HG02571 (cell line): ENCODE measurements around the gene AARS2.

ENCODE experiments used
- ATAC-seq: cut with Tn5 transposase; IDR thresholded peaks from one replicate; pipeline ENCODE4 v1.9.1; 2021; ENCODE audit warnings: mild to moderate bottlenecking, moderate library complexity; ENCODE audit not compliant: unreplicated experiment

AARS2 gene

GRCh38 chr6:44277763-44278162, 35.4 kb downstream of the AARS2 start:
- ATAC-seq: no peak

GRCh38 chr6:44276667-44277640, 36.2 kb downstream of the AARS2 start:
- ATAC-seq: no peak

GRCh38 chr6:44275749-44276648, 37.1 kb downstream of the AARS2 start:
- no peak for ATAC-seq

- ATAC-seq: no peak
Measured at GRCh38 chr6:44275271-44275748, 37.8 kb downstream of the AARS2 start.

- no peak for ATAC-seq
Measured at GRCh38 chr6:44273617-44274016, 39.5 kb downstream of the AARS2 start.

GRCh38 chr6:44272999-44273566, 40.1 kb downstream of the AARS2 start:
- ATAC-seq: no peak

- no peak for ATAC-seq
Measured at GRCh38 chr6:44272529-44272928, 40.6 kb downstream of the AARS2 start.

- ATAC-seq: no peak
Measured at GRCh38 chr6:44271914-44272313, 41.2 kb downstream of the AARS2 start.

- ATAC-seq: no peak
Measured at GRCh38 chr6:44271406-44271723, 41.8 kb downstream of the AARS2 start.

DNA sequence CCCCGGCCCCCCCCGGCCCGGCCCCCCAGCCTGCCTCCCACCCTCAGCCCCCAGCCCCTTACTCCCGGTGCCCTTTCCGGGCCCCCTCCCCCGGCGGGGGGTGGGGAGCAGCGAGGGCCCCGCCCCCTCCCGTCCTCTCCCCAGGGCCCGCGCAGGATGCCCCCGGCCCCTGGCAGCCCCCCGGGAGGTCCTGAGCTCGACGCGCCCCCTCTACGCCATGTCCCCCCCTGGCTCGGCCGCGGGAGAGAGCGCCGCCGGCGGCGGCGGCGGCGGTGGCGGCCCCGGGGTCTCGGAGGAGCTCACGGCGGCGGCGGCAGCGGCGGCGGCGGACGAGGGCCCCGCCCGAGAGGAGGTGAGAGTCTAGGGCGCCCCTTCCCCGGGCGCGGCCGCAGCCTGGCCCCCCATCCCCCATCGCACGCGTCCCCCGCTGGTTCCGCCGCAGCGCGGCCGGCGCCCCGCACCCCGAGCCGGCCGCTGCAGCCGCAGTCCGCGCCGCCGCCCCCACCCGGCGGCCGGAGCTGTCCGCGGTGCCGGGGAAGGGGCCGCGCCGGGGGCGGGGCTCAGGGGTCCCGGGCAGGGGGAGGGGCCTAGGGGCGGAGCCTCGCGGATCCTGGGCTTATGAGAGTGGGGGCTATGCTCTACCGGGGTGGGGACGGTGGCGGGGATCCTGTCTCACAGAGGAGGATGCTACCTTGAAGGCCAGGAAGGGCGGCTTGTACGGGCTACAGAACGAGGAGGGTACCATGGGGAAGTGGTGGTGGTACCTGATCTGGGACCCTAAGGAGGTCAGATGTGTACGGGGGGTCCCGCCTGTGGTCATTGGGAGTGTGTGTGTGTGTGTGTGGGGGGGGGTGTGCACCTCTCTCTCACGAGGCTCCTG, 42.4 kb downstream of the AARS2 start:
- ATAC-seq: no peak

DNA sequence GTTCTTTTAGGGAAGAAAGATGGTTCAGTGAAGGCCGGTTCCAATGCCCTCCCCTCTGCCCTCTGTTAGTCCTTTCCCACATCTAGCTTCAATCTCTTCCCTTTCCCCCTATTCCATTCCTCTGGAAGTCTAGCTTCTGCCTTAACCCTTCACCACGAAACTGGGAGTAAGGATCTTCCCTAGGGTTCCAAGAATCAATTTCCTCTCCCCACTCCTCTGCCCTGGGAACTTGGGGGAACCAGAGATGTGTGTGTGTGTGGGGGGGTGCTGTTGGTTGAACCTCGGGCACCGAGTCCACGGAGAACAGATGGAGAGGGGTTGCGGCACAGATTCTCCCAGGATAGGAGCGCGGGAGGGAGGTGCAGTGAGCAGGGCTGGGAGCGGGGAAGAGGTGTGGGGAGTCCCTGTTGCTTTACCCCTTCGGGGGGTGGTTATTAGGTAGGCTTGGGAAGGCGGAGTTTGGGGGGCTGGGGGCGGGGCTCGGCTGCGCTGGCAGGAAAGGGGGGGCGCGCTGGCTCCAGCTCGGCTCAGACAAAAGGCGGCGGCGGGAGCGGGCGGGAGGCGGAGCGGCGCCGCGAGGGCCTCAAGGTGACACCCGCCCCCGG, 43.1 kb downstream of the AARS2 start, which contains the start of gene TMEM151B:
Gene TMEM151B (plus strand): TSS at position 530 of the 605 bp plus-strand sequence. CDS start 293 bp downstream, outside the sequence.
- ATAC-seq: no peak

- ATAC-seq: no peak
Measured at GRCh38 chr6:44269178-44269920, 43.8 kb downstream of the AARS2 start.

DNA sequence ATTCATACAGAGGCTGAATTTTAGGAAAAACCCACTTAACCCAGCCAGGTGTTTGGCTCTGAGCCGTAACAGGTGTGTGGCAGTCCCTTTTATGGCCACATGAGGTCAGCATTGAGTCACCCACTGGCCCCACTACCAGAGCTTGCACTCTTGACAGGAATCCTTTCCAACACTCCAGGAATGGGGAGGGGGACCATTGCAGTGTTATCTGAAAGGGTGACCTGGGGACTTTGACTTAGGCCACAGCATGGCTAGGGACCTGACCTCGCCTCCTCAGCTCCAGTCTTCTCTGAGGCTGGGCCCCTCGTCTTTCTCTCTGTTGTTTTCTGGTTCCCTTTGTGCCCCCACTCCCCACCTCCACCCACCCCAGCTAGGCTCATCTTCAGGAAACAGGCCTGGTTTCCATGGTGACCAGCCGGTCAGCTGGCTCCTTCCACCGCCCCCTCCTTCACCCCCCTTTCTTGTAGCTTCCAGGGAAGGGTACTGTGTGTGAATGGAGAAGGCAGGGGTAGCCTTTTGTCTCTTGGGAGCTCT, 45.0 kb downstream of the AARS2 start:
- no peak for ATAC-seq

DNA sequence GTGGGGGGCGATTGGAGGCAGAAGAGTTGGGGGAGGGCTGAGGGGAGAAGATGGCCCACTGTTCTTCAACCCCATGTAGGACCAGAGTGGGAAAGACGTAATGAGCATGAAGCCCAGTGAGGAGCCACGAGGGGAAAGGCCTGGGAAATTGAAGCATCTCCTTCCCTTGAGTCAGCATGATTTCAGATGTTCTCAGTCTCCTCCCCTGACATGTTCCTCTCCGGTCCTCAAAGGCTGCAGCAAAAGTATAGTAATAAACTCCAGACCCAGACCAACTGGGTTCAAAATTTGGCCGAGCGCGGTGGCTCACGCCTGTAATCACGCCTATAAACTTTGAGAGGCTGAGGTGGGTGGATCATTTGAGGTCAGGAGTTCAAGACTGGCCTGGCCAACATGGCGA, 45.9 kb downstream of the AARS2 start:
- no peak for ATAC-seq

DNA sequence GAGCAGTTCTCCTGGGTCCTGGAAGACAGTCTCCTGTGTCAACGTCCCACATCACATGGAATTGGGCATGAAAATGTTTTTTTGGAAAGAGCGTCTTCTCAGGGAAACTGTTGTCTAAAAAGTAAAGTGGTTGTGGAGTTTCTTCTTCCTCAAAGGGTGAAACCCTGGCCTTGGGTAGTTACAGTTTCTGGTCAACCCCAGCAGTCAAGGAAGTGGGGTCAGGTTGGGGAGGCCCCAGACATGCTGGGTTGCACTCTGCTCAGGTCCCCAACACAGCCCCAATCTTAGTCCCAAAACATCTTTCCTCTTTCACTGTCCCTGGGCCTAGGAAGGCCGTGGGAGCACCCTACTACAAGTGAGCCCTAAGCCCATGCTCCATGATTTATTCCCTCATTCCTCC, 46.8 kb downstream of the AARS2 start:
- ATAC-seq: no peak

- ATAC-seq: no peak
Measured at GRCh38 chr6:44265722-44266233, 47.4 kb downstream of the AARS2 start.

- ATAC-seq: peak; percentile 26
Measured at GRCh38 chr6:44265007-44265721, 48.0 kb downstream of the AARS2 start, which contains the start of gene NFKBIE. Gene NFKBIE (minus strand): TSS chr6:44265551. CDS start chr6:44265346, 205 bp downstream.
